ENCODE data around the gene EIF3F.

GRCh38 chr11:8016440-8016839, 29.3 kb downstream of the EIF3F start:
- TF ChIP-seq POLR2AphosphoS5 (IDR thresholded peaks at IDR 0.05), result no peak
- no peak for TF ChIP-seq CTCF (IDR thresholded peaks at IDR 0.05)
- no peak for TF ChIP-seq POLR2A (IDR thresholded peaks at IDR 0.05)
- no peak for TF ChIP-seq EP300 (IDR thresholded peaks at IDR 0.05)

Measured in suprapubic skin (tissue), 4 donors.